OCI-LY1 (cell line): ENCODE measurements around the gene TIMP4.

Experiments
- H2AFZ ChIP-seq: fragments of 200-600 bp; sonication (generic), shearing (Covaris generic); 2 replicates; pipeline ENCODE4 v1.6.0; 2014; ENCODE audit warnings: antibody characterized with exemption, mild to moderate bottlenecking, low read length
- H3F3A ChIP-seq: fragments of 200-600 bp; sonication (generic), shearing (Covaris generic); 2 replicates; pipeline ENCODE4 v1.6.0; 2014; ENCODE audit warnings: mild to moderate bottlenecking, antibody characterized with exemption, low read length, moderate library complexity; ENCODE audit not compliant: insufficient read depth
- H3K27ac ChIP-seq: fragments of 200-600 bp; sonication (generic); 2 replicates; pipeline ENCODE4 v1.5.1; 2014; ENCODE audit warnings: low read length, mixed run types, mild to moderate bottlenecking, low read depth; ENCODE audit not compliant: poor library complexity, severe bottlenecking
- H3K27me3 ChIP-seq: fragments of 200-600 bp; sonication (generic); 2 replicates; pipeline ENCODE4 v1.6.0; 2014; ENCODE audit warnings: antibody characterized with exemption, mild to moderate bottlenecking, low read length, moderate library complexity; ENCODE audit not compliant: insufficient read depth
- H3K36me3 ChIP-seq: fragments of 200-600 bp; sonication (generic); 2 replicates; pipeline ENCODE4 v1.6.1; 2014; ENCODE audit warnings: mild to moderate bottlenecking, antibody characterized with exemption, low read length, moderate library complexity, mixed read lengths; ENCODE audit not compliant: insufficient read depth
- H3K4me1 ChIP-seq: fragments of 200-600 bp; sonication (generic); 2 replicates; pipeline ENCODE4 v1.5.1; 2014; ENCODE audit warnings: mild to moderate bottlenecking, low read length, moderate library complexity; ENCODE audit not compliant: insufficient read depth, severe bottlenecking
- H3K4me2 ChIP-seq: fragments of 200-600 bp; sonication (generic), shearing (Covaris generic); 2 replicates; pipeline ENCODE4 v1.6.1; 2014; ENCODE audit warnings: low read length
- H3K4me3 ChIP-seq: fragments of 200-600 bp; sonication (generic); 2 replicates; pipeline ENCODE4 v1.5.1; 2014; ENCODE audit warnings: low read length, low read depth, mild to moderate bottlenecking, mixed read lengths; ENCODE audit not compliant: poor library complexity, severe bottlenecking
- H3K79me2 ChIP-seq: fragments of 200-600 bp; shearing (Covaris generic); 2 replicates; pipeline ENCODE4 v1.6.1; 2016; ENCODE audit warnings: mixed run types, low read length, mixed read lengths; ENCODE audit not compliant: insufficient read depth
- H3K9ac ChIP-seq: fragments of 200-600 bp; sonication (generic), shearing (Covaris generic); 2 replicates; pipeline ENCODE4 v1.6.1; 2014; ENCODE audit warnings: mild to moderate bottlenecking, low read length, mixed read lengths
- H3K9me2 ChIP-seq: fragments of 200-600 bp; sonication (generic), shearing (Covaris generic); 2 replicates; pipeline ENCODE4 v1.6.1; 2014; ENCODE audit warnings: low read depth, mild to moderate bottlenecking, low read length, mixed read lengths
- H3K9me3 ChIP-seq: fragments of 200-600 bp; shearing (Covaris generic); 2 replicates; pipeline ENCODE4 v1.6.1; 2014; ENCODE audit warnings: low read length, mixed read lengths
- H4K20me1 ChIP-seq: fragments of 200-600 bp; sonication (generic), shearing (Covaris generic); 2 replicates; pipeline ENCODE4 v1.6.0; 2016; ENCODE audit warnings: mild to moderate bottlenecking, low read length; ENCODE audit not compliant: insufficient read depth
- CTCF ChIP-seq: fragments of 200-600 bp; sonication (generic), shearing (Covaris generic); IDR thresholded peaks from 2 replicates; pipeline ENCODE4 v1.5.1; 2017; ENCODE audit warnings: mild to moderate bottlenecking, antibody characterized with exemption, low read length, moderate library complexity, mixed read lengths
- EZH2 ChIP-seq: fragments of 200-600 bp; sonication (generic), shearing (Covaris generic); IDR thresholded peaks from 2 replicates; pipeline ENCODE4 v1.8.0; 2017; ENCODE audit warnings: borderline replicate concordance, mixed run types, mild to moderate bottlenecking, antibody characterized with exemption, low read length, moderate library complexity, mixed read lengths

TIMP4 gene

GRCh38 chr3:12184541-12184940 lies 25.8 kb upstream of the TIMP4 start:
- no peaks in the 10 kb centered on the region for H4K20me1 ChIP-seq
- H3K9me2 ChIP-seq = no peaks in the 10 kb centered on the region
- H3K4me2 ChIP-seq = no peak overlapping the region
- no peak overlapping the region for H3K27ac ChIP-seq
- no peak overlapping the region for H3K4me3 ChIP-seq
- H3K4me1 ChIP-seq = no peaks in the 10 kb centered on the region
- H3K79me2 ChIP-seq = no peaks in the 10 kb centered on the region
- no peaks in the 10 kb centered on the region for H3K9me3 ChIP-seq
- H2AFZ ChIP-seq = no peak overlapping the region
- H3F3A ChIP-seq = no peaks in the 10 kb centered on the region
- no peak for TF ChIP-seq CTCF
- no peak for TF ChIP-seq EZH2
- 0 out of 2 replicates have a peak, but pooled peaks cover 3% of the 10 kb centered on the region for H3K27me3 ChIP-seq
- H3K36me3 ChIP-seq = no peaks in the 10 kb centered on the region
- H3K9ac ChIP-seq = no peak overlapping the region

GRCh38 chr3:12182687-12183441 lies 24.2 kb upstream of the TIMP4 start:
- Histone ChIP-seq H3K4me2 (no peak overlapping the region), H3K27ac (no peak overlapping the region), H3K9me3 (no peaks in the 10 kb centered on the region), H3K4me3 (no peak overlapping the region), H2AFZ (no peak overlapping the region), H3F3A (no peaks in the 10 kb centered on the region), H3K9ac (no peak overlapping the region), H3K36me3 (no peaks in the 10 kb centered on the region), H3K27me3 (0 out of 2 replicates have a peak, but pooled peaks cover 3% of the 10 kb centered on the region), H3K4me1 (no peaks in the 10 kb centered on the region), H4K20me1 (no peaks in the 10 kb centered on the region), H3K79me2 (no peaks in the 10 kb centered on the region), H3K9me2 (no peaks in the 10 kb centered on the region)
- no peak for TF ChIP-seq CTCF
- TF ChIP-seq EZH2 = no peak

- no peaks in the 10 kb centered on the region for H3K9me2 ChIP-seq
- TF ChIP-seq CTCF = no peak
- no peak for TF ChIP-seq EZH2
- no peaks in the 10 kb centered on the region for H3F3A ChIP-seq
- H4K20me1 ChIP-seq = no peaks in the 10 kb centered on the region
- no peaks in the 10 kb centered on the region for H3K4me1 ChIP-seq
- 0 out of 2 replicates have a peak, but pooled peaks cover 3% of the 10 kb centered on the region for H3K27me3 ChIP-seq
- no peak overlapping the region for H3K4me2 ChIP-seq
- H3K27ac ChIP-seq = no peak overlapping the region
- H3K79me2 ChIP-seq = no peaks in the 10 kb centered on the region
- H3K9ac ChIP-seq = no peak overlapping the region
- no peaks in the 10 kb centered on the region for H3K9me3 ChIP-seq
- no peaks in the 10 kb centered on the region for H3K36me3 ChIP-seq
- no peak overlapping the region for H3K4me3 ChIP-seq
- no peak overlapping the region for H2AFZ ChIP-seq
These were observed 23.1 kb upstream of the TIMP4 start for GRCh38 chr3:12181806-12182205.
